Head of caudate nucleus (tissue), 42 donors: ENCODE results near the gene NOCT.
A peak's percentile ranks its signal among the peaks of the same experiment; 100 is the strongest.
"Not testable (repeated sequence)": the region's sequence is repeated elsewhere in the genome, so short reads cannot be mapped to it uniquely, and the experiment has no call there.

ENCODE experiments used
- DNase-seq, 42 donors: peaks; one replicate each; pipeline versions ENCODE4 v3.0.0 to v3.0.0-alpha.2; 2020 to 2021; ENCODE audit warnings: mixed read lengths in 7 of 42
- intact Hi-C: fragments of 100-400 bp; cut with DNase I; formaldehyde crosslinking; loops from one replicate; pipeline ENCODE4 v1.15.0; 2022

Gene NOCT

DNA sequence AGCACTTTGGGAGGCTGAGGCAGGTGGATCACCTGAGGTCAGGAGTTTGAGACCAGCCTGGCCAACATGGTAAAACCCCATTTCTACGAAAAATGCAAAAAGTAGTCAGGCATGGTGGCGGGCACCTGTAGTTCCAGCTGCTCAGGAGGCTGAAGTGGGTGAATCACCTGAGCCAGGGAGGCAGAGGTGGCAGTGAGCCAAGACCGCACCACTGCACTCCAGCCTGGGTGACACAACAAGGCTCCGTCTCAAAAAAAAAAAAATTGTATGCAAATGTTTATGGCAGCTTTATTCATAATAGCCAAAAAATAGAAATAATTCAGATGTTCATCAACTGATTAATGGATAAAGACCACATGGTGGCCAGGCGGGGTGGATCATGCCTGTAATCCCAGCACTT is 9.8 kb upstream of the NOCT start:
- intact Hi-C loops, result no loop called here
- peak in 1 of 42 donors; percentile 15 for DNase-seq

DNA sequence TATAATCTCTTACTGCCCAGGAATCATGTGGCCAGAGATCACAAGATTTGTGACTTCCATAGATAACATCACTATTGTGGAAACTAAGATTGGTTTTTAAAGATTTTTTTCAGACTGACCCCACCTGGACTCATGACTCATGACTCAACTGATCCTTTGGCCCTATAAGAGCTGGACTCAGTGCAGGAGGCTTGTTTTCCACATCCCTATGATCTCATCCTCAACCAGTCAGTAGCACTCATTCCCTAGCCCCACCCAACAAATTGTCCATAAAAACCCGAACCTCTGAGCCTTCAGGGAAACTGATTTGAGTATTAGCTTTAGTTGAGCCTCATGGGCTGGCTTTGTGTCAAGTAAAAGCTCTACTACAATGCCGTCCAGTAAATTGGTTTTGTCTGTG is 7.9 kb upstream of the NOCT start:
- DNase-seq, result no peak
- intact Hi-C loops, result no loop called here

- intact Hi-C loops, result not testable (repeated sequence)
- DNase-seq, result peak in 1 of 42 donors; percentile 4
Measured at GRCh38 chr4:139008278-139008677, 7.3 kb upstream of the NOCT start.

GRCh38 chr4:139009702-139010101 is 5.9 kb upstream of the NOCT start:
- peak in 1 of 42 donors; percentile 19 for DNase-seq
- intact Hi-C loops, result no loop called here

- DNase-seq, result peak in 1 of 42 donors; percentile 12
- intact Hi-C loops, result no loop called here
Measured at GRCh38 chr4:139011225-139011950, 4.2 kb upstream of the NOCT start.

DNA sequence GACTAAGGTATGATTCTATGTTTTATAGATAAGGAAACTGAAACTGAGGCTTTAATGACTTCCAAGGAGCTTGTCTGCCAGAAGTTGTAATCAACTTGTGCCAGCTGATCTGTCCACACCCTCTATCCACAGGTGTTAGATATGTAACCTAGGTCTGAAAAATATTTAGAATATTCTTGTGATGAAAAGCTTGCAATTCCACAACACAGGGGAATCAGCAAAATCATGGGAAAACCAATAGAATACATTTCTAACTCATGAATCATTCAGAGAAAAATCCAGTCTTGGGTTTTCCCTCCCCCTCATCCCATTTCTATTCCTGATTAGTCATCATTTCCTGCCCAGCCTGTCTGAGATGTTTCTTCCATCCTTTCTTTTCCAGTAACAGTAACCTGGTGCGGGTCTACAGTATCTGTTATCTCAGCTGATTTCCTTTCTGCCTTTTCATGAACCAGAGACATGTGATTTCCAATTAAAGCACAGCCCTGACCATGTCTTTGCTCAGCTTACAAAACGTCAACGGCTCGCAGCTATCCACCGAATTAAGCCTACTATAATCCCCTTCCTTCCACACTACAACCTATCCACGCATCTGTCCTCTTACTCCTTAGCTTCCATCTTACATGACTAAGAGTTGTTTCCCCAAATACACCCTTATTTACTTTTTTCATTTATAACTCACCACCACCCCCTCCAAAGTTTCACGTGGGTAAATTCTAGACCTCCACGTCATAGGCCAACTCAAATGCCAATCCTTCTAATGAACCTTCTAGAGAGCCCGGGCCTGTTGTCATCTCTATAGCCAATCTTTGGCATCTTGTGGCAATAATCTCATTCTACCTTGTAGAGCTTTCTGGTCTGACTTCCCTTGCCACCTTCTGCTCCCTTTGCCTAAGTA is 961 bp upstream of the NOCT start:
- intact Hi-C loops, result no loop called here
- DNase-seq, result peak in 11 of 42 donors; percentile 17 to 59 (median 36)

- intact Hi-C loops, result no loop called here
- peak in 39 of 42 donors; percentile 20 to 65 (median 38) for DNase-seq
Measured at GRCh38 chr4:139015948-139016471, 429 bp downstream of the NOCT start.

- DNase-seq, result no peak
- intact Hi-C loops, result no loop called here
Measured at GRCh38 chr4:139017861-139018260, 2.3 kb downstream of the NOCT start.

- DNase-seq, result no peak
- intact Hi-C loops, result no loop called here
Measured at GRCh38 chr4:139018501-139018900, 2.9 kb downstream of the NOCT start.

DNA sequence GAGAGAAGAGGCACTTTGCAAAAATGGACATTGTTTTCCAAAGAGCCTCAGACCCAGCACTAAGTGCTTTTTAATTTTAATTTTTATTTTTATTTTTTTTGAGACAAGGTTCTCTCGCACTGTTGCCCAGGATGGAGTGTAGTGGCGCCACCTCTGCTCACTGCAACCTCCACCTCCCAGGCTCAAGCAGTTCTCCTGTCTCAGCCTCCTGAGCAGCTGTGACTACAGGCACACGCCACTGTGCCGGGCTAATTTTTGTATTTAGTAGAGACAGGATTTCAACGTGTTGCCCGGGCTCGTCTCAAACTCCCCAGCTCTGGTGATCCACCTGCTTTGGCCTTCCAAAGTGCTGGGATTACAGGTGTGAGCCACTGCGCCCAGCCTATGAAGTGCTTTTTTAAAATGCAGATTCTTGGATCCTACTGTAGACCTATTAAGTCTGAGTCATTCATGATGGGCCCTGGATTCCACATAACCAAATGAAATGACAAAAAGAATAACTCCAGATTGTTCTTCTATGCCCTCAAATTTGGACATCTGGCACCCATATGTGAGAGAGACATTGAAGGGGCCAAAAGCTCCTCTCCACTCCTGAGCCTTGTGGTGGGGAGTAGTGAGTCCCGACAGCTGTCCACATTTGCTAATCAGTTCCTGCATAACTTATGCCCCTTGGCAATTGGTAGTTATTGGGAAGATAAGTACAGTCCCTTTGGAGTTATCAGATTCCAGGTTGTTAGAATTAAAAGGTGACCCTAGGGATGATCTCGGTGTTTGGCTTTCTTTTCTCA is 3.6 kb downstream of the NOCT start:
- intact Hi-C loops, result no loop called here
- no peak for DNase-seq

- DNase-seq, result peak in 1 of 42 donors; percentile 26
- intact Hi-C loops, result no loop called here
Measured at GRCh38 chr4:139020384-139020783, 4.8 kb downstream of the NOCT start.

GRCh38 chr4:139021071-139021470 is 5.5 kb downstream of the NOCT start:
- intact Hi-C loops, result not testable (repeated sequence)

GRCh38 chr4:139022835-139023234 is 7.3 kb downstream of the NOCT start:
- DNase-seq, result no peak
- intact Hi-C loops, result no loop called here

More at GRCh38 chr4:139021071-139021470, 5.5 kb downstream of the NOCT start:
- DNase-seq, result peak in 1 of 42 donors; percentile 26

DNA sequence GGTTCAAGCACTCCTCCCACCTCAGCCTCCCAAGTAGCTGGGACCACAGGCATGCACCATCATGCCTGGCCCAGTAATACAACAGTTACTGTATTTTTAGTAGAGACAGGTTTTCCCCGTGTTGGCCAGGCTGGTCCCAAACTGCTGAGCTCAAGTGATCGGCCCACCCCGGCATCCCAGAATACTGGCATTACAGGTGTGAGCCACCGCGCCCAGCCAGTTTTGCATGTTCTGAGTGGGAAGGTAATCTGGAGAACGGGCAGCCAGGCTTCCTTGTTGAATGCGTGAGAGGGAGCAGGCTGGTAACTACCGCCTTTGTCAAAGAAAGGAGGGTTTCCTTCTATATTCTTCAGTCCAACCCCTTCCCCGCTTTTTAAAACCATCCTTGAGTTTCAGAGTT is 9.1 kb downstream of the NOCT start:
- peak in 1 of 42 donors; percentile 34 for DNase-seq
- intact Hi-C loops, result no loop called here

DNA sequence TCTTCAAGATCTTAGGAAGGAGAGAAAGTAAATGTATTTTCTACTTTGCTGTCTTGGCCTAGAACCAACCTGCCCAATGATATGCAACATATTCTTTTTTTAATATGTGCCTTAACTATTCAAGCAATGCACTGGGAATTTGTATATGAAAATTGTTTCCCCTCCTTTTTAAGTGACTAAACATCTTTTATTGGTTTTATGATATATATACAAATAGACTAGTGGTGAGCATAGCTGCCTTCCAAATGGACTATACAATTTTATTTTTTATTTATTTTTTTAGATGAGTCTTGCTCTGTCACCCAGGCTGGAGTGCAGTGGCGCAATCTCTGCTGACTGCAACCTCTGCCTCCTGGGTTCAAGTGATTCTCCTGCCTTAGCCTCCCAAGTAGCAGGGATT is 10.3 kb downstream of the NOCT start:
- intact Hi-C loops, result no loop called here
- DNase-seq, result no peak

DNA sequence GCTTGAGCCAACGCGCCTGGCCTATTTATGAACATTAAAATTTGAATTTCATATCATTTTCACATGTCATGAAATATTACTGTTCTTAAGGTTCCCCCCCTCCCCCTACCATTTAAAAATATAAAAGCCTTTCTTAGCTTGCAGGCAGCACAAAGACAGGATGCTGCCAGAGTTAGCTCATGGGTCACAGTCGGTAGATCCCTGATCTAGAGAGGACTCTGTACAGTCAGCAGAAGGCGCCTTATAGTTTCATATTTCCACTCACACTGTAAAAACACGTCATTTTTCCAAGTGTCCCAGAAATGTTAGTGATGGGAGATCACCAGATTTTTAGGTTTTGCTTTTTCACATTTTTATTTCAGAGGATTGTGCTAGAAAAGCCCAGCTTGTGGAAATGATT is 12.2 kb downstream of the NOCT start:
- intact Hi-C loops, result no loop called here

GRCh38 chr4:139028191-139028661 is 12.6 kb downstream of the NOCT start:
- intact Hi-C loops, result no loop called here
- peak in 41 of 42 donors; percentile 17 to 82 (median 62) for DNase-seq

More for the DNA sequence above, 12.2 kb downstream of the NOCT start:
- no peak for DNase-seq

GRCh38 chr4:139029866-139030363 is 14.3 kb downstream of the NOCT start:
- intact Hi-C loops, result loop anchor here (5.0 kb wide), 3 partner anchors 52 to 267 kb away; partner anchors contain the start of gene ELF2
- DNase-seq, result not testable (repeated sequence)
